Activated T-helper 17 cell treated with anti-CD3 and anti-CD28 coated beads, Interleukin-2, amount 50 U/mL, for 72 hours (primary cell): ENCODE results near the gene DSP. TPM values are rescaled to one million over a fixed set of nuclear protein-coding genes. Genes with fewer than 3 reads are reported as not detected.
A peak's percentile ranks its signal among the peaks of the same experiment; 100 is the strongest.

ENCODE experiments used
- ATAC-seq: fragments of 150-1000 bp; cut with Tn5 transposase; replicated peaks from 2 replicates; pipeline ENCODE4 v1.10.0; 2021; ENCODE audit warnings: mild to moderate bottlenecking, moderate library complexity
- H3K27ac Mint-ChIP-seq: one replicate; pipeline ENCODE4 v1.8.0; 2022; ENCODE audit warnings: mixed read lengths
- H3K27me3 Mint-ChIP-seq: one replicate; pipeline ENCODE4 v1.8.0; 2022; ENCODE audit warnings: mixed read lengths
- H3K36me3 Mint-ChIP-seq: one replicate; pipeline ENCODE4 v1.8.0; 2022; ENCODE audit warnings: low read depth, mild to moderate bottlenecking, mixed read lengths
- H3K4me1 Mint-ChIP-seq: one replicate; pipeline ENCODE4 v1.8.0; 2022; ENCODE audit warnings: mixed read lengths
- H3K4me3 Mint-ChIP-seq: one replicate; pipeline ENCODE4 v1.8.0; 2022; ENCODE audit warnings: mild to moderate bottlenecking, mixed read lengths
- H3K9me3 Mint-ChIP-seq: one replicate; pipeline ENCODE4 v1.8.0; 2022; ENCODE audit warnings: mixed read lengths
- total RNA-seq, 2 donors: library from RNA; stranded (reverse); gene quantifications; one replicate each; pipeline ENCODE4 v1.2.3, GENCODE V29; 2022

Gene DSP
- total RNA-seq, 2 donors from 2014 or later: 0.05 TPM; not detected in 1

- no peak overlapping the region for H3K27ac Mint-ChIP-seq
- H3K9me3 Mint-ChIP-seq: no peaks in the 10 kb centered on the region
- no peak for ATAC-seq
- no peaks in the 10 kb centered on the region for H3K36me3 Mint-ChIP-seq
- H3K4me3 Mint-ChIP-seq: no peak overlapping the region
- no peaks in the 10 kb centered on the region for H3K4me1 Mint-ChIP-seq
- peaks cover 42% of the 10 kb centered on the region for H3K27me3 Mint-ChIP-seq
Observed at GRCh38 chr6:7526755-7527154, 14.7 kb upstream of the DSP start.

- Mint-ChIP-seq H3K4me3 (no peak overlapping the region), H3K27ac (no peak overlapping the region)
Observed at GRCh38 chr6:7528565-7528964, 12.9 kb upstream of the DSP start.

GRCh38 chr6:7529141-7529540 is 12.3 kb upstream of the DSP start:
- Mint-ChIP-seq H3K36me3 (no peaks in the 10 kb centered on the region), H3K4me3 (no peak overlapping the region), H3K9me3 (no peaks in the 10 kb centered on the region), H3K27me3 (peaks cover 35% of the 10 kb centered on the region), H3K27ac (no peak overlapping the region), H3K4me1 (no peaks in the 10 kb centered on the region)
- no peak for ATAC-seq

More at GRCh38 chr6:7528565-7528964, 12.9 kb upstream of the DSP start:
- Mint-ChIP-seq H3K9me3 (no peaks in the 10 kb centered on the region), H3K4me1 (no peaks in the 10 kb centered on the region), H3K27me3 (peaks cover 35% of the 10 kb centered on the region), H3K36me3 (no peaks in the 10 kb centered on the region)
- ATAC-seq: no peak

GRCh38 chr6:7532232-7532631 is 9.2 kb upstream of the DSP start:
- no peaks in the 10 kb centered on the region for H3K9me3 Mint-ChIP-seq
- H3K36me3 Mint-ChIP-seq: no peaks in the 10 kb centered on the region
- ATAC-seq: no peak
- H3K27ac Mint-ChIP-seq: no peak overlapping the region
- no peaks in the 10 kb centered on the region for H3K4me1 Mint-ChIP-seq
- H3K27me3 Mint-ChIP-seq: peaks cover 18% of the 10 kb centered on the region
- no peak overlapping the region for H3K4me3 Mint-ChIP-seq

GRCh38 chr6:7532821-7533220 is 8.7 kb upstream of the DSP start:
- no peak for ATAC-seq
- Mint-ChIP-seq H3K27ac (no peak overlapping the region), H3K4me3 (no peak overlapping the region), H3K4me1 (no peaks in the 10 kb centered on the region), H3K9me3 (no peaks in the 10 kb centered on the region), H3K36me3 (no peaks in the 10 kb centered on the region), H3K27me3 (peaks cover 18% of the 10 kb centered on the region)

- ATAC-seq: no peak
- Mint-ChIP-seq H3K27ac (no peak overlapping the region), H3K4me3 (no peak overlapping the region), H3K27me3 (peaks cover 22% of the 10 kb centered on the region), H3K4me1 (no peaks in the 10 kb centered on the region), H3K36me3 (no peaks in the 10 kb centered on the region), H3K9me3 (no peaks in the 10 kb centered on the region)
Observed at GRCh38 chr6:7534192-7534591, 7.3 kb upstream of the DSP start.

GRCh38 chr6:7535498-7535897 is 6.0 kb upstream of the DSP start:
- H3K27me3 Mint-ChIP-seq: peaks cover 29% of the 10 kb centered on the region
- H3K4me1 Mint-ChIP-seq: no peaks in the 10 kb centered on the region
- H3K36me3 Mint-ChIP-seq: no peaks in the 10 kb centered on the region
- no peak overlapping the region for H3K4me3 Mint-ChIP-seq
- ATAC-seq: no peak
- H3K9me3 Mint-ChIP-seq: no peaks in the 10 kb centered on the region
- no peak overlapping the region for H3K27ac Mint-ChIP-seq

GRCh38 chr6:7537565-7538174 is 3.8 kb upstream of the DSP start:
- H3K27me3 Mint-ChIP-seq: peaks cover 35% of the 10 kb centered on the region
- H3K27ac Mint-ChIP-seq: no peak overlapping the region
- no peaks in the 10 kb centered on the region for H3K4me1 Mint-ChIP-seq
- ATAC-seq: no peak
- H3K36me3 Mint-ChIP-seq: no peaks in the 10 kb centered on the region
- no peak overlapping the region for H3K4me3 Mint-ChIP-seq
- no peaks in the 10 kb centered on the region for H3K9me3 Mint-ChIP-seq

- ATAC-seq: no peak
- Mint-ChIP-seq H3K27ac (no peak overlapping the region), H3K36me3 (no peaks in the 10 kb centered on the region), H3K4me1 (no peaks in the 10 kb centered on the region), H3K9me3 (no peaks in the 10 kb centered on the region), H3K4me3 (no peak overlapping the region), H3K27me3 (peaks cover 35% of the 10 kb centered on the region)
Observed at GRCh38 chr6:7538484-7538883, 3.0 kb upstream of the DSP start.

- Mint-ChIP-seq H3K36me3 (no peaks in the 10 kb centered on the region), H3K27ac (no peak overlapping the region), H3K27me3 (peaks cover 52% of the 10 kb centered on the region), H3K9me3 (no peaks in the 10 kb centered on the region), H3K4me1 (no peaks in the 10 kb centered on the region), H3K4me3 (peak overlapping the region; percentile 61)
- no peak for ATAC-seq
Observed at GRCh38 chr6:7540595-7540994, 876 bp upstream of the DSP start.

- Mint-ChIP-seq H3K36me3 (no peaks in the 10 kb centered on the region), H3K4me1 (no peaks in the 10 kb centered on the region), H3K27ac (no peak overlapping the region), H3K27me3 (peaks cover 58% of the 10 kb centered on the region), H3K4me3 (peak overlapping the region; percentile 68), H3K9me3 (no peaks in the 10 kb centered on the region)
- no peak for ATAC-seq
Observed at GRCh38 chr6:7542065-7542873, 798 bp downstream of the DSP start.

- Mint-ChIP-seq H3K36me3 (no peaks in the 10 kb centered on the region), H3K27me3 (peaks cover 51% of the 10 kb centered on the region), H3K4me3 (peak overlapping the region; percentile 28), H3K27ac (no peak overlapping the region), H3K4me1 (no peaks in the 10 kb centered on the region), H3K9me3 (no peaks in the 10 kb centered on the region)
- ATAC-seq: no peak
Observed at GRCh38 chr6:7542874-7543624, 1.6 kb downstream of the DSP start.

- no peak for ATAC-seq
- no peaks in the 10 kb centered on the region for H3K36me3 Mint-ChIP-seq
- H3K4me3 Mint-ChIP-seq: peak overlapping the region; percentile 9
- peaks cover 49% of the 10 kb centered on the region for H3K27me3 Mint-ChIP-seq
- no peak overlapping the region for H3K27ac Mint-ChIP-seq
- H3K4me1 Mint-ChIP-seq: no peaks in the 10 kb centered on the region
- H3K9me3 Mint-ChIP-seq: no peaks in the 10 kb centered on the region
Observed at GRCh38 chr6:7543789-7544424, 2.4 kb downstream of the DSP start.

GRCh38 chr6:7544597-7544996 is 3.1 kb downstream of the DSP start:
- Mint-ChIP-seq H3K36me3 (no peaks in the 10 kb centered on the region), H3K27ac (no peak overlapping the region), H3K9me3 (no peaks in the 10 kb centered on the region), H3K27me3 (peaks cover 50% of the 10 kb centered on the region), H3K4me3 (no peak overlapping the region), H3K4me1 (no peaks in the 10 kb centered on the region)
- ATAC-seq: no peak
